MM.1S (cell line): Measurements from ENCODE around the gene BCAS3.

Experiments
- CTCF ChIP-seq: fragments of 300-600 bp; sonication (generic); IDR thresholded peaks from 2 replicates; pipeline ENCODE4 v1.5.1; 2016; ENCODE audit warnings: antibody characterized with exemption, low read length, mixed read lengths
- EZH2 ChIP-seq: fragments of 300-600 bp; sonication (generic); optimal IDR thresholded peaks from 2 replicates; pipeline ENCODE3; 2017; ENCODE audit warnings: low read depth, mild to moderate bottlenecking, antibody characterized with exemption, low read length, mixed read lengths

- TF ChIP-seq CTCF (no peak), EZH2 (no peak)
Measured at GRCh38 chr17:61140081-61140786, 462.6 kb downstream of the BCAS3 start.
